Left lung (tissue), 10 donors: ENCODE data around the gene RALGPS2. TPM values are rescaled to one million over a fixed set of nuclear protein-coding genes. Genes with fewer than 3 reads are reported as not detected.

ENCODE experiments used
- ATAC-seq: fragments of 200-7000 bp; cut with Tn5 transposase; one replicate; pipeline ENCODE4 v1.9.1; 2020; ENCODE audit warnings: moderate library complexity
- DNase-seq, 4 donors: peaks; one replicate each; pipeline ENCODE4 v3.0.0-alpha.2; 2013 to 2020
- H3K27ac ChIP-seq, 2 donors: fragments of 200-600 bp; sonication (generic) in 1 of 2; one replicate each; pipeline versions ENCODE4 v1.5.0 to v1.8.0; 2020 to 2021
- H3K27me3 ChIP-seq, 2 donors: fragments of 200-600 bp; sonication (generic) in 1 of 2; one replicate each; pipeline versions ENCODE4 v1.5.0 to v1.8.0; 2020 to 2021
- H3K36me3 ChIP-seq, 2 donors: fragments of 200-600 bp; sonication (generic) in 1 of 2; one replicate each; pipeline versions ENCODE4 v1.5.0 to v1.8.0; 2020 to 2021
- H3K4me1 ChIP-seq, 2 donors: fragments of 200-600 bp; one replicate each; pipeline ENCODE4 v1.8.0; 2021
- H3K4me3 ChIP-seq, 2 donors: fragments of 200-600 bp; sonication (generic) in 1 of 2; one replicate each; pipeline versions ENCODE4 v1.5.0 to v1.8.0; 2020 to 2021; ENCODE audit warnings: mild to moderate bottlenecking in 1 of 2
- H3K9me3 ChIP-seq, 2 donors: fragments of 200-600 bp; sonication (generic) in 1 of 2; one replicate each; pipeline versions ENCODE4 v1.5.0 to v1.8.0; 2020 to 2021
- CTCF ChIP-seq, 2 donors: fragments of 200-600 bp; sonication (generic) in 1 of 2; IDR thresholded peaks; one replicate each; pipeline versions ENCODE4 v1.5.0 to v1.8.0; 2021; ENCODE audit warnings: antibody characterized with exemption in 2 of 2
- intact Hi-C, 2 donors: fragments of 100-400 bp; cut with DNase I; formaldehyde crosslinking; loops; one replicate each; pipeline versions ENCODE4 v1.11.2 to v1.14.2; 2022
- polyA plus RNA-seq, 6 donors: library from polyadenylated mRNA; unstranded; fragments of 120-200 nt; gene quantifications; one replicate each; pipeline ENCODE4 v1.2.1, GENCODE V29; 2013; ENCODE audit not compliant: insufficient read length in 6 of 6
- total RNA-seq, 2 donors: library from RNA; stranded (reverse); fragmentation: NEBNext Ultra II Directional; extraction: Animal tissue kit (Norgen Biotek cat#: 25700); gene quantifications; one replicate each; pipeline ENCODE4 v1.2.1, GENCODE V29; 2021
- donor health status: DM: no; HTN: yes; CAD: no.
- donor health status: DM: no; HTN: no; CAD: no.

RALGPS2 gene
- total and polyA plus RNA-seq, 8 donors: 9.0 to 24.5 (median 20.9) TPM

GRCh38 chr1:178933709-178934490 lies 208.9 kb downstream of the RALGPS2 start:
- Histone ChIP-seq H3K4me3 (no peak overlapping the region), H3K4me1 (peaks cover 0 to 17% of the 10 kb centered on the region in 2 donors), H3K27ac (peak overlapping the region in 1 of 2 donors; percentile 33), H3K36me3 (no peaks in the 10 kb centered on the region), H3K9me3 (no peaks in the 10 kb centered on the region), H3K27me3 (no peaks in the 10 kb centered on the region)
- DNase-seq: no peak
- ATAC-seq: no peak
- intact Hi-C loops: no loop called here
- TF ChIP-seq CTCF (IDR thresholded peaks at IDR 0.05): no peak

- ATAC-seq: no peak
- DNase-seq: no peak
- Histone ChIP-seq H3K9me3 (no peaks in the 10 kb centered on the region), H3K27ac (no peak overlapping the region), H3K36me3 (no peaks in the 10 kb centered on the region), H3K27me3 (no peaks in the 10 kb centered on the region), H3K4me3 (no peak overlapping the region), H3K4me1 (peaks cover 0 to 17% of the 10 kb centered on the region in 2 donors)
- intact Hi-C loops: no loop called here
- no peak for TF ChIP-seq CTCF (IDR thresholded peaks at IDR 0.05)
These were observed 209.5 kb downstream of the RALGPS2 start for GRCh38 chr1:178934546-178934945.

GRCh38 chr1:178935610-178936009 lies 210.6 kb downstream of the RALGPS2 start:
- Histone ChIP-seq H3K4me1 (peaks cover 0 to 17% of the 10 kb centered on the region in 2 donors), H3K36me3 (no peaks in the 10 kb centered on the region), H3K27ac (no peak overlapping the region), H3K27me3 (no peaks in the 10 kb centered on the region), H3K4me3 (no peak overlapping the region), H3K9me3 (no peaks in the 10 kb centered on the region)
- ATAC-seq (no peak), DNase-seq (no peak)
- no peak for TF ChIP-seq CTCF (IDR thresholded peaks at IDR 0.05)
- intact Hi-C loops: no loop called here

GRCh38 chr1:178937695-178938094 lies 212.7 kb downstream of the RALGPS2 start:
- intact Hi-C loops: no loop called here
- Histone ChIP-seq H3K4me1 (peaks cover 0 to 8% of the 10 kb centered on the region in 2 donors), H3K36me3 (no peaks in the 10 kb centered on the region), H3K27ac (no peak overlapping the region), H3K4me3 (no peak overlapping the region), H3K9me3 (no peaks in the 10 kb centered on the region), H3K27me3 (no peaks in the 10 kb centered on the region)
- DNase-seq (no peak), ATAC-seq (no peak)
- no peak for TF ChIP-seq CTCF (IDR thresholded peaks at IDR 0.05)

- intact Hi-C loops: no loop called here
- Histone ChIP-seq H3K36me3 (no peaks in the 10 kb centered on the region), H3K4me1 (peaks cover 0 to 3% of the 10 kb centered on the region in 2 donors), H3K27me3 (no peaks in the 10 kb centered on the region), H3K4me3 (no peak overlapping the region), H3K9me3 (no peaks in the 10 kb centered on the region), H3K27ac (peak overlapping the region in 1 of 2 donors; percentile 13)
- ATAC-seq (no peak), DNase-seq (no peak)
- TF ChIP-seq CTCF (IDR thresholded peaks at IDR 0.05): no peak
These were observed 213.3 kb downstream of the RALGPS2 start for GRCh38 chr1:178938101-178938958.
